HG02885 (cell line): ENCODE results near the gene FNDC4.

Source experiments
- ATAC-seq: cut with Tn5 transposase; IDR thresholded peaks from one replicate; pipeline ENCODE4 v1.9.1; 2021; ENCODE audit warnings: mild to moderate bottlenecking; ENCODE audit not compliant: unreplicated experiment, poor library complexity

Gene FNDC4

GRCh38 chr2:27494284-27494943 is 586 bp downstream of the FNDC4 start:
- no peak for ATAC-seq

GRCh38 chr2:27493948-27494283 is 1.1 kb downstream of the FNDC4 start:
- no peak for ATAC-seq

DNA sequence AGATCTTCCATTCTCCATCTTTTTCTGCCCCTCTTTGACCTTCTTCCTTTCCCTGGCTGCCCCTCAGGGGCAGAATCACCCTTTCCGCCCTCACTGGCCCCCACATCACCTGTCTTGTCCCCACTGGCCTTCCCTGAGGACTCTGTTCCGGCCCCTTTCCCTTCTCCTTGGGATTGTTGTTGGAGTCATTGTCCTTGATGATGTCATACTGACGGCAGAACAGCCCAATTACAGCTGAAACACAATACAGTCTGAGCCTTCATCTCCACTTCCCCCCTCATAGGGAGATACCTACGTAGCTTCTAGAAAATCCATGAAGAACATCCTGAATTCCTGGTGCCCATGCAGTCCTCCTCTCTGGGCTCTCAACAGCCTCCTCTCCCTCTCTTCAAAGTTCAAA is 2.4 kb downstream of the FNDC4 start:
- no peak for ATAC-seq

DNA sequence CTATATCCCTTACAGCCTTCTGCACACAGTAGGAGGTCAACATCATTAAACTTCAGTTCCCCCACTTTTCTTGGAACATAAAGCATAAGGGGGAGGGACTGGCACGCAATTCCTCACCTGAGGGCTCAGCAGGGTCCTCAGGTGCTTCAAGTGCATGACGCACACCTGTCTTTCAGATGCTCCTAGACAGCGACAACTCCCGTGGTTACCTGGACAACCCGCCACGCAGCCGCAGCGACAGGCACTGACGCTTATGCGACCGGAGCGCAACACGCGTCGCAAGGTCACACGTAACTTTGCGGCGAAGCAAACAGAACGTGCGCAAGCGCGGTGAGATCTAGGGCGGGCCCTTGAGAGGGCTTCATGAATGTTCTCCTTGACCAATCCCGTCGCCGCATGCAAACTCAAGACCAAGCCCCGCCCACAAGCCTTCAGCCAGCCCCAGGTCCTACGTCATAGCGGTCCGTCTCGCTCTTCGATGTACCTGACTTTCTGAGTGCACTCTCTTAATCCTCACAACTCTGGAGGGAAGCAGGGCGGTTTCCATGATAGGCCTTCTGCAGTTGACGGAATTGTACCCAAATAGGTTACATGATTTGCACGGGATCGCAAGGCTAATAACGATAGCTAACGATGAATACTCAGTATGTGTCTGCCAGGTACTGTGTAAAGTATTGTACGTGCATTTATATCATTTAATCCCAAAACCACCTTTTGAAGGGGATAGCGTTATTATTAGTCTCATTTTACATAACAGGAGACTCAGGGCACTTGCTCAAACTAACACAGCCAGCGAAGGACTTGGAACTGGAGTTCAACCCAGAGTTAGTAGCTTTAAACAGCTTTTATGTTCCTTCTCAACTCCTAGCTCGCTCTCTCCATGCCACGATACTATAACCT is 5.3 kb downstream of the FNDC4 start, which contains the start of gene IFT172:
TSS of gene IFT172 (minus strand) at position 246 of the 900 bp plus-strand sequence. CDS start at position 156, 90 bp downstream.
- peak; percentile 97 for ATAC-seq

GRCh38 chr2:27489118-27489497 is 5.9 kb downstream of the FNDC4 start:
- ATAC-seq: no peak

GRCh38 chr2:27485496-27485895 is 9.5 kb downstream of the FNDC4 start:
- ATAC-seq: no peak

DNA sequence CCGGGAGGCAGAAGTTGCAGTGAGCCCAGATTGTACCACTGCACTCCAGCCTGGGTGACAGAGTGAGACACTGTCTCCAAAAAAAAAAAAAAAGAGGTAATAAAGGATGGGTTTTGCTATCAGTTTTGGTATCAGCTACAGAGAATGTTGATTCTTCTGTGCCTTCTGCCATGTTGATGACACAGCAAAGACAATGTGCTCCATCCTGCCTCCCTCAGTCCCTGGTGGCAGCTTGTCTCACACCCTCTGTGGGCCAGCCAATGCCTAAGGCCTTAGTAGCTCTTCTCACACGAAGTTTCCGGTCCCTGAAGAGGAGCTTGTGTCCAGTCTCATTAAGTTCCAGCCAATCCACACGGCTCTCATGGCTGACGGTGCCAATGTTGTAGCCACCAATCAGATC is 23.0 kb downstream of the FNDC4 start:
- no peak for ATAC-seq

DNA sequence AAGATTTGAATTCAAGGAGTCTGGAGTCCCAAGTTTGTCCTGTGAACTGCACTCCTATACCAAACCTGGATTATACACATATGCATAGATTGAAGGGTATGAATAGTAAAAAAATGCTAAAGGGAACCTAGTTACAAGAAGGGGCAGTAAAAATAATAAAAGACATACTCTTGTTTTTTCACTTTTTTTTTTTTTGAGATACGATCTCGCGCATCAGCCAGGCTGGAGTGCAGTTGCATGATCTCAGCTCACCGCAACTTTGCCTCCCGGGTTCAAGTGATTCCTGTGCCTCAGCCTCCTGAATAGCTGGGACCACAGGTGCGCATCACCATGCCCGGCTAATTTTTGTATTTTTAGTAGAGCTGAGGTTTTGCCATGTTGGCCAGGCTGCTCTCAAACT is 30.6 kb downstream of the FNDC4 start:
- ATAC-seq: no peak

- ATAC-seq: no peak
Measured at GRCh38 chr2:27461118-27461517, 33.9 kb downstream of the FNDC4 start.

DNA sequence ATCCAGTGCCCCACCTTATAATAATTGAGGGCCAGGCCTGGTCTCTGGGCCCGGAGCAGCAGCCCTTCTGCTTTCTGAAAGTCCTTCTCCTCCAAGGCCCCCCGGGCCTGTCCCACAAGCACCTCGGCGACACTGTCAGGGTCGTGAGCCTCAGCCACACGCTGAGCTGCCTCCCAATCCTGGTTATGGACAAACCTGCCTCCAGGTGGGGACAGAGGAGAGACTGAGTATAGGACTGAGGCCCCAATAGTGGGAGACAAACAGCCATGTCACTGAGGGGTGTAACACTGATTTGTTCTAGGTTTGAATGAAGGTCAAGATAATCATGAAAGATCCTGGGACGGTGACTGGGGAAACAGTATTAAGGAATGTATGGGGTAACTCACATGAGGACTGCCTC is 41.0 kb downstream of the FNDC4 start:
- no peak for ATAC-seq

GRCh38 chr2:27451095-27451494 is 43.9 kb downstream of the FNDC4 start:
- ATAC-seq: no peak

DNA sequence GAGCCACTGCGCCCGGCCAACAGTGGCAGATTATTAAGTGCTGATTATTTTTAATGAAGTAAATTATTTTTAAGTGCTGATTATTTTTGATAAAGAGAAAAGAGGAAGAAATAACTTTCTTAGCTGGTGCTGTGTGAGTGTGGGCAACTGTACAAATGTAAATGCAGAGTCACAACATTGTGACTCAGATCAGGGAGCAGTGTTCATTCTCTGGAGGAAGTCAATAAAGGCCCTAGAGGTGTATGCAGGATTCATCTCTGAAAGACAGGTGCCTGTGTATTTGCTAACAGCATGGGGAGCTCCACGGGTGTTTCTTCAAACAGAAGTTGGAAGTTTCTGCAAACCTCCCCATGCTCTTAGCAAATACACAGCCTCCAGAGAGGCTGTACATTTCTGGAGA is 46.6 kb downstream of the FNDC4 start:
- no peak for ATAC-seq

GRCh38 chr2:27446057-27446456 is 48.9 kb downstream of the FNDC4 start:
- no peak for ATAC-seq

- ATAC-seq: no peak
Measured at GRCh38 chr2:27445615-27446014, 49.4 kb downstream of the FNDC4 start.

- no peak for ATAC-seq
Measured at GRCh38 chr2:27445155-27445554, 49.8 kb downstream of the FNDC4 start.

DNA sequence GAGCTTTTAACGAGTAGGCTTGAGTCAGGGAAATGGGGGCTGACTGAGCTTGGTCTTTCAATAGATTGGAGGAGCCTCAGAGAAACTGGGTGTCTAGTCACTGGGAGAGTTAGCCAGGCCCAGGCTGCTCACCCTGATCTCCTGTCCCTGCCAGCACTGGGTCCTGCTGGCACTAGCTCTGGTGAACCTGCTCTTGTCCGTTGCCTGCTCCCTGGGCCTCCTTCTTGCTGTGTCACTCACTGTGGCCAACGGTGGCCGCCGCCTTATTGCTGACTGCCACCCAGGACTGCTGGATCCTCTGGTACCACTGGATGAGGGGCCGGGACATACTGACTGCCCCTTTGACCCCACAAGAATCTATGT is 52.1 kb downstream of the FNDC4 start:
- no peak for ATAC-seq

GRCh38 chr2:27441958-27442919 is 52.8 kb downstream of the FNDC4 start, which contains the start of gene KRTCAP3:
Gene KRTCAP3, plus strand, starts transcription at chr2:27442381. Its CDS starts 32 bp downstream, at chr2:27442413.
- no peak for ATAC-seq
